Neural progenitor cell (in vitro differentiated cells): Measurements from ENCODE around the gene C21orf58.

Source experiments
- EZH2phosphoT487 ChIP-seq: fragments of 200-600 bp; sonication (generic); IDR thresholded peaks from 2 replicates; pipeline ENCODE4 v1.6.1; 2017; ENCODE audit warnings: antibody characterized with exemption
- TF ChIP-seq, protein P1 (sequence below): fragments of 200-600 bp; sonication (generic); IDR thresholded peaks from 2 replicates; pipeline ENCODE4 v1.5.1; 2017; ENCODE audit warnings: antibody characterized with exemption, mild to moderate bottlenecking

GRCh38 chr21:46322351-46323226 is 1.1 kb downstream of the C21orf58 start:
- no peak for TF ChIP-seq EZH2phosphoT487
- TF ChIP-seq, protein P1, sequence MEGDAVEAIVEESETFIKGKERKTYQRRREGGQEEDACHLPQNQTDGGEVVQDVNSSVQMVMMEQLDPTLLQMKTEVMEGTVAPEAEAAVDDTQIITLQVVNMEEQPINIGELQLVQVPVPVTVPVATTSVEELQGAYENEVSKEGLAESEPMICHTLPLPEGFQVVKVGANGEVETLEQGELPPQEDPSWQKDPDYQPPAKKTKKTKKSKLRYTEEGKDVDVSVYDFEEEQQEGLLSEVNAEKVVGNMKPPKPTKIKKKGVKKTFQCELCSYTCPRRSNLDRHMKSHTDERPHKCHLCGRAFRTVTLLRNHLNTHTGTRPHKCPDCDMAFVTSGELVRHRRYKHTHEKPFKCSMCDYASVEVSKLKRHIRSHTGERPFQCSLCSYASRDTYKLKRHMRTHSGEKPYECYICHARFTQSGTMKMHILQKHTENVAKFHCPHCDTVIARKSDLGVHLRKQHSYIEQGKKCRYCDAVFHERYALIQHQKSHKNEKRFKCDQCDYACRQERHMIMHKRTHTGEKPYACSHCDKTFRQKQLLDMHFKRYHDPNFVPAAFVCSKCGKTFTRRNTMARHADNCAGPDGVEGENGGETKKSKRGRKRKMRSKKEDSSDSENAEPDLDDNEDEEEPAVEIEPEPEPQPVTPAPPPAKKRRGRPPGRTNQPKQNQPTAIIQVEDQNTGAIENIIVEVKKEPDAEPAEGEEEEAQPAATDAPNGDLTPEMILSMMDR, result no peak
